PC-3 (cell line): ENCODE data around the gene UBE2G1.
A peak's percentile ranks its signal among the peaks of the same experiment; 100 is the strongest.

ENCODE experiments used
- EZH2phosphoT487 ChIP-seq: fragments of 300-600 bp; sonication (generic); IDR thresholded peaks from 2 replicates; pipeline ENCODE4 v1.6.1; 2018; ENCODE audit warnings: mild to moderate bottlenecking, antibody characterized with exemption, low read length, borderline replicate concordance
- TF ChIP-seq, protein P1 (sequence below): fragments of 300-600 bp; sonication (generic); conservative IDR thresholded peaks from 2 replicates; pipeline ENCODE4 v1.5.1; 2017; ENCODE audit warnings: antibody characterized with exemption, low read depth, mild to moderate bottlenecking, low read length

DNA sequence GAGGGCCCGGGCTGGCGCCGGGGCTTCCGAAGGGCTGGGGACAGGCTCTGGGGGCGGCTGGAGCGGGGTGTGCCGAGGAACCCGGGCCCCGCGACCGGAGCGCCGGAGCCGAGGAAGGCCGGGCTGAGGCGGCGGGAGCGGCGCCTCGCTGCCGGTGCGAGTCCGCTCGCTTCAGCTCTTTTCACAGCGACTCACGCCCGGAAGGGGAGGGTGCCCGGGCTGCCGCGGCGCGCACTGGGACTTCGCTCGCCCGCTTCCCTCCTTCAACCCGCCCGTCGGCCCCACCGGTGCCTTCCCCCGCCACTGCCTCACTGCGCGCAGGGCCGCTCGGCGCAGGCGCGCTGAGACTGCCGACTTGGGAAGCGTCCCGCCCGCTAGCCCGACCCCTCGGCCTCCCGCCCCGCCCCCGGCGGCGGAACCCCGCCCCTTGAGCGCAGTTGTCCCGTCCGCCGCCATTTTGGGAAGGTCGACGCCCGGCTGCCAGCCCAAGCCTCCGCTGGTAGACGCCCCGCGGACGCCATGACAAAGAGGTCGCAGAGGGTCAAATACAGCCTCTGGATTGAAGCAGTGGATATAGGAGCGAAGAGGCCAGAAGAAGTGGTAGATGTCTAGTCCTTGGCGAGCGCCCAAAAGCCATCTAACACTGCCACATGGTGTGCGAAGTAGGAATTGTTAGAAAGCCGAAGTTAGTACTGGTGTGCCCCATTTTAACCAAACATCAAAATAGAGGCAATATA is at the start of gene UBE2G1:
- TF ChIP-seq, protein P1, sequence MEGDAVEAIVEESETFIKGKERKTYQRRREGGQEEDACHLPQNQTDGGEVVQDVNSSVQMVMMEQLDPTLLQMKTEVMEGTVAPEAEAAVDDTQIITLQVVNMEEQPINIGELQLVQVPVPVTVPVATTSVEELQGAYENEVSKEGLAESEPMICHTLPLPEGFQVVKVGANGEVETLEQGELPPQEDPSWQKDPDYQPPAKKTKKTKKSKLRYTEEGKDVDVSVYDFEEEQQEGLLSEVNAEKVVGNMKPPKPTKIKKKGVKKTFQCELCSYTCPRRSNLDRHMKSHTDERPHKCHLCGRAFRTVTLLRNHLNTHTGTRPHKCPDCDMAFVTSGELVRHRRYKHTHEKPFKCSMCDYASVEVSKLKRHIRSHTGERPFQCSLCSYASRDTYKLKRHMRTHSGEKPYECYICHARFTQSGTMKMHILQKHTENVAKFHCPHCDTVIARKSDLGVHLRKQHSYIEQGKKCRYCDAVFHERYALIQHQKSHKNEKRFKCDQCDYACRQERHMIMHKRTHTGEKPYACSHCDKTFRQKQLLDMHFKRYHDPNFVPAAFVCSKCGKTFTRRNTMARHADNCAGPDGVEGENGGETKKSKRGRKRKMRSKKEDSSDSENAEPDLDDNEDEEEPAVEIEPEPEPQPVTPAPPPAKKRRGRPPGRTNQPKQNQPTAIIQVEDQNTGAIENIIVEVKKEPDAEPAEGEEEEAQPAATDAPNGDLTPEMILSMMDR: peak; percentile 22; the same call in 1 of the 2 replicates
- TF ChIP-seq EZH2phosphoT487: no peak
